GM18517 (cell line): ENCODE results near the gene PLA2G15.

Experiments used
- ATAC-seq: cut with Tn5 transposase; IDR thresholded peaks from one replicate; pipeline ENCODE4 v1.9.1; 2021; ENCODE audit warnings: mild to moderate bottlenecking, moderate library complexity; ENCODE audit not compliant: unreplicated experiment

The PLA2G15 gene

DNA sequence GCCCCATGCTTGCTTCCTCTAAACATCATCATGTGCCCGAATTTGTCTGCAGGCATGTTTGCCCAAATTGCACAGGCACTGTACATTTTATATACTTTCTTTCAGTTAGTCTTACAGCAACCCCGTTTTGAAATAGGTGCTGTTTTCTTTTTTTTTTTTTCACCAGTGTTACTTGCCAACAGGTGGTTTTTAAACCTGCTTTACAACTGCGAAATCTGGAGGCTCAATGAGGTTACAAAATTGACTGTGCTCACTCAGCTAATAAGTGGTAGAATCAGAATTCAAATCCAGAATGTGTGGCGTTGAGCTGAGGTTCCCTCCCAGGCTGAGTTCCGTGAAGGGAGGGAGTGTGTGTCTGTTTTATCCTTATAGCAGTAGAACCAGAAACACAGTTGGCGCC, 5.8 kb downstream of the PLA2G15 start:
- ATAC-seq, result no peak

- no peak for ATAC-seq
Observed at GRCh38 chr16:68251832-68252231, 6.7 kb downstream of the PLA2G15 start.

DNA sequence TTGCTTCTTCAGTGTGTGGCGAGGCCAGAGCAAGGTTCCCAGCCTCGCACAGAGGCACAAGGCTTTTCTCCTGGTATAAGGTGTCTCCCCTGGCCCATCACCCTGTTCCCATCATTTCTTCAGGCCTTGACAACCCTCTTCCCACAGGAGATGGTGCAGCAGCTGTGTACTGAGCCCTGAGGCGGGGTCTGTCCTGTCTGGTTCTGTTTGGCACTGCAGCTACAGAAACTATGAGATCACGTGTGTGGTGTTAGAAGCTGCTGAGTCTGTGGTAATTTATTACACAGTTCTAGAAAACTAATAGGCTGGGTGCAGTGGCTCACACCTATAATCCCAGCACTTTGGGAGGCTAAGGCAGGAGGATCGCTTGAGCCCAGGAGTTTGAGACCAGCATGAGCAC, 7.2 kb downstream of the PLA2G15 start:
- no peak for ATAC-seq

DNA sequence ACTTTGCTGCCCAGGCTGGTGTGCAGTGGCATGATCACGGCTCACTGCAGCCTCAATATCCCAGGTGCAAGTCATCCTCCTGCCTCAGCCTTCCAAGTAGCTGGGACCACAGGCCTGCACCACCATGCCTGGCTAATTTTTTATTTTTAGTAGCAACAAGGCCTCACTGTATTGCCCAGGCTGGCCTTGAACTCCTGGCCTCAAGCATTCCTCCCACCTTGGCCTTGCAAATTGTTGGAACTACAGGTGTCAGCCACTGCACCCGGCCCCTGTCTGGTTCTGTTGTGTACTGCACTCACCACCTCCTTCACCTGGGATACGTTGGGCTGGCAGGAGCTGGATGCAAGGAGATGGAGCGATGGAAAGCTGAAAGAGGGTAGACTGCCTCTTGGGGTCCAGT, 8.5 kb downstream of the PLA2G15 start:
- ATAC-seq, result no peak

- ATAC-seq, result no peak
Observed at GRCh38 chr16:68255712-68256111, 10.5 kb downstream of the PLA2G15 start.

DNA sequence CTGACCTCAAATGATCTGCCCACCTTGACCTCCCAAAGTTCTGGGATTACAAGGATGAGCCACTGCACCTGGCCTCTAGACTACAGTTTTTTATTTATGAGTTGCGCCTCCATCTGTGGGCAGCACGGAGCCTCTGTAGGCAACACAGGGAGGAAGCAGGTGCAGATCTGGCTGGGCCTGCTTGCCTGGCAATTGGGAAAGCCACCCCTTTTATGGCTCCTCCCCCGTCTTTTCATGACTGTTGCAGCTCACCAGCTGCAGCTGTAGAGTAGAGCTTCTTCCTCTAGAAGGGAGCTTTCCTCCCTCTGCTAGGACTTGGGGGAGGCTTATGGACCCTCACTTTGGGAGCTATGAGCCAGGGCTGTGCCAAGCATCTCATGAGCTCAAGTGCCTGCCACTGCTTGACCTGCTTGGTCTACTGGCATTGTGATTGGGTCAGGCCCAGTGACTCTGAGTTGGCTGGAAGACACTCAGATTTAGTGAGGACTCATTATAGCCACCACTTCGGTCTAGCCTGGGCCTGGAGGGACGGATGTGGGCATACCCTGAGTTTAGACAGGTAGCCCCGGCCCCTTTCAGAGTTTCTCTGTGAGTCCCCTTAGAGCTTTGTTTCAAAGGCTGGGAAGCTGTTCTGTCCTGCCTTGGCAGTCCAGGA, 12.2 kb downstream of the PLA2G15 start:
- ATAC-seq, result peak; percentile 44

- peak; percentile 19 for ATAC-seq
Observed at GRCh38 chr16:68257906-68258800, 13.0 kb downstream of the PLA2G15 start.

DNA sequence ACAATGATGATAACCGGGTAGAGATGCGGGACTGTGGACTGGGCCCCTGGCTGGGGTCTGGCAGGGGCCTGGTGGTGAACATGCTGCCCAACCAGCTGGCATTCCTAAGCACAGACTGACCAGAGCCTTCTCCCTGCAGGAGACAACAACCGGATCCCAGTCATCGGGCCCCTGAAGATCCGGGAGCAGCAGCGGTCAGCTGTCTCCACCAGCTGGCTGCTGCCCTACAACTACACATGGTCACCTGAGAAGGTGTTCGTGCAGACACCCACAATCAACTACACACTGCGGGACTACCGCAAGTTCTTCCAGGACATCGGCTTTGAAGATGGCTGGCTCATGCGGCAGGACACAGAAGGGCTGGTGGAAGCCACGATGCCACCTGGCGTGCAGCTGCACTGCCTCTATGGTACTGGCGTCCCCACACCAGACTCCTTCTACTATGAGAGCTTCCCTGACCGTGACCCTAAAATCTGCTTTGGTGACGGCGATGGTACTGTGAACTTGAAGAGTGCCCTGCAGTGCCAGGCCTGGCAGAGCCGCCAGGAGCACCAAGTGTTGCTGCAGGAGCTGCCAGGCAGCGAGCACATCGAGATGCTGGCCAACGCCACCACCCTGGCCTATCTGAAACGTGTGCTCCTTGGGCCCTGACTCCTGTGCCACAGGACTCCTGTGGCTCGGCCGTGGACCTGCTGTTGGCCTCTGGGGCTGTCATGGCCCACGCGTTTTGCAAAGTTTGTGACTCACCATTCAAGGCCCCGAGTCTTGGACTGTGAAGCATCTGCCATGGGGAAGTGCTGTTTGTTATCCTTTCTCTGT, 14.0 kb downstream of the PLA2G15 start:
- ATAC-seq, result no peak

GRCh38 chr16:68263559-68264127, 18.5 kb downstream of the PLA2G15 start:
- ATAC-seq, result no peak

DNA sequence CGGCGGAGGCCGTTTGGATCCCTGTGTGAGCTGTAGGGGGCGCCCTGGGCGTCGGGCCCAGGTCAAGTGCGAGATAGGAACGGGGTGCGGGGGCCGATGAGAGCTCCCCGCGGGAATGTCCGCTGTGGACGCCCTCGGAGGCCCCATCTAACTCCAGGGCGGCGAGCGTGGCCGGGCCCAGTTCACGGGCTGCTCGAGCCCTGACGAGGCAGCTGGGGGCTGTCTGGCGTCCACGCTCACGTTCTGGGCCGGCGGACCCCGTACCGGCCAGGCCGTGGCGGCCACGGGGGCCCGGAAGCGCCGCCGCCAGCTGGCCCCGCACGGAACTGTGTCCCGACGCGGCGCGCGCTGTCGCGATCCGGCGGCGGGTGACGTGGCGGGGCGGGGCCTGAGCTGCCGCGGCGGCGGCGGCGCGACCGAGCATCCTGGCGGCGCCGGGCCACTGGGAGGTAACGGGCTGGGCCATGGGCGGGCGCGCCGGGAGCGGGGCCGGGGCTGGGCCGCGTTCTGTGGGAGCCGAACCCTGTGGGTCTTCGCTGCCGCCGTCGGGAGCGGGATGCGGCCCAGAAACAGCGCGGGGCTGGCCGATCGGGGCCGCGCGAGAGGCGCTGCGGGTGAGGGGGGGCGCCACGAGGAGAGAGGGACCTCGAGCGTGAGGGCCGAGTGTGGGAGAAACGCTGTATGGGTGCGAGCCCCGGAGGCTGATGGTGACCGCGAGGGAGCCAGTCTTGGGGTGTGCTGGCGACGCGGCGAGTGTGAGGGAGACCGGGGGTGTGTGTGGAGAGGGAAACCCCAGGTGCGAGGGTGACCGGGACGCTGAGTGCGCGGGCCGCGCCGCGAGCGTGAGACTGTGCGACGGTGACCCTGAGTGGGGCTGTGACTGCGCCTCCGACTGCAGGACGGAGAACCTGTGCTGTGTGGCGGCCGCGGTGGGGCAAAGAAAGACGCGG, 19.2 kb downstream of the PLA2G15 start, which contains the start of gene SLC7A6:
TSS of gene SLC7A6 (plus strand) at position 399 of the 950 bp plus-strand sequence. CDS start 10,201 bp downstream, outside the sequence.
- ATAC-seq, result peak; percentile 54

DNA sequence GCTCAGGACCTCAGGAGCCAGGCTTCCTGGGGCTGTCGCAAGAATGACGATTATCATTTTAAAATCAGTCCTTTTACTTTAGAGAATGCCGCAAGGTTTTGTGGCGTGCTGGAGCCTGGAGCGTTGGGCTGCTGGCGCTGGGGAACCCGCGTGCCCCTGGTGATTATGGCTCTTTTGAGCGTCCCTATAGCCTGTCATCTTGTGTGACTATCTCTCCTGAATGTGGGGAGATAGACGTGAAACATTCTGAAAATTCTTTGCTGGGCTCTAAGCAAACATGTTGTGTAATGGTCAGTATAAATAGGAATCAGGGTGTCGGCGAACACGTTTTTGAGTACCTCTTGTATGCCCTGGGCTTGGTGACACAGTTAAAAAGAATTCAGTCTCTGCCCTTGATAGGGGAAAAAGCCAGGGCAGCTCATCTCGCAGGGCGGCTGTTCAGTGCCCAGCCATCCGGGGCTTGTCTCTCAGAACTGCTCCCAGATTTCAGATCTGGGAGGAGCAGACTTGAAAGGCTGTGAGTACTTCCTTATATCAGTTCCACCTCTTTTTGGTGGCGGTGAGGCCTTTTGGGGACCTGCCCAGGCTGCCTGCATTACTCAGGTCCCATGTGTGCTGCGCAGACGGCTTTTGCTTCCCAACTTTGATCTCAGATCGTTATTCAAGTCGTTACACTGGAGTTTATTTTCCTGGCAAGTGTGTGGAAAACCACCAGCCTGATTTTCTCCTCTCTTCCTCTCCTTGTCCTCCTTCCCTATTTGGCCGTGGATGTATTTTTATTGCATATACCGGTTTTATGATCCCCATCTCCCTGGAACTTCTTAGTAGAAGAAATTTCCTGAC, 20.1 kb downstream of the PLA2G15 start:
- peak; percentile 11 for ATAC-seq

DNA sequence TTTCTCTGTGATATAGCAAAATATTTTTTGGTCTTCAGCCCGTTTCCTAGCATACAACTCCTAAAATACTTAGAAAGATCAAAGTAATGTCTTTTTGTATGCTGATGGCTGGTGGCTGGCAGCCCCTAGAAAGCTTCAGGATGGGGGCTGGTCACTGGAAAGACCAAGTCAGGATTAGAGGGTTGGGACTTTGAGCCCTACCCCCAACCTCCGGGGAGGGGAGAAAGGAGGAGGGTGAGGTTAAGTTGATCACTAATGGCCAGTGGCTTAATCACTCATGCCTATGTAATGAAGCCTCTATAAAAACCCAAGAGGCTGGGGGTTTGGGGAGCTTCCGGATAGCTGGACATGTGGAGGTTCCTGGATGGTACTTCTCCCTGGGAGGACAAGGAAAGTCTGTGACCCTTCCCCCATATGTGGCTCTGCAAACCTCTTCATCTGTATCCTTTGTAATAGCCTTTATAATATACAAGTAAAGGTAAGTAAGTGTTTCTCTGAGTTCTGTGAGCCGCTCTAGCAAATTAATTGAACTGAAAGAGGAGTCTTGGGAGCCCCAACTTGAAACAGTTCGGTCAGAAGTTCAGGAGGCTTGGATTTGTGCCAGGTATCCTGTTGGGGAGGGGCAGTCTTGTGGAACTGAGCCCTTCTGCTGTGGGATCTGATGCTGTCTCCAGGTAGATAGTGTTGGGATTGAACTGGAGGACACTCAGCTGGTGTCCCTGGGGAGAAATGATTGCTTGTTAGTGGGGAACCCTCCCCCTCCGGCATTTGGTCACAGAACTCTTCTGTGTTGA, 22.6 kb downstream of the PLA2G15 start:
- no peak for ATAC-seq

DNA sequence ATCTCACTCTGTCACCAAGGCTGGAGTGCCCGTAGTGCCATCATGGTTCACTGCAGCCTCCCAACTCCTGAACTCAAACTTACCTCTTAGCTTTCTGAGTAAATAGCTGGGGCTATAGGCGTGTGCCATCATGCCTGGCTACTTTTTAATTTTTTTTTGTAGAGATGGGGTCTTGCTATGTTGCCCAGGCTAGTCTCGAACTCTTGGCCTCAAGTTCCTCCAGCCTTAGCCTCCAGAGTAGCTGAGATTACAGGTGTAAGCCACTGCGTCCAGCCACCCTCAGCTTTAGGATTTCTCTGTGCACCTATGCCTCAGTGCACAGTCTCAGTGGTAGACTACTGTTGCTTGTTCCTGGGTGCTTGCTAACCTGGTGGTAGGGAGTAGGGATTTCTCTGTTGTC, 24.6 kb downstream of the PLA2G15 start:
- no peak for ATAC-seq

- ATAC-seq, result no peak
Observed at GRCh38 chr16:68270353-68270752, 25.2 kb downstream of the PLA2G15 start.

DNA sequence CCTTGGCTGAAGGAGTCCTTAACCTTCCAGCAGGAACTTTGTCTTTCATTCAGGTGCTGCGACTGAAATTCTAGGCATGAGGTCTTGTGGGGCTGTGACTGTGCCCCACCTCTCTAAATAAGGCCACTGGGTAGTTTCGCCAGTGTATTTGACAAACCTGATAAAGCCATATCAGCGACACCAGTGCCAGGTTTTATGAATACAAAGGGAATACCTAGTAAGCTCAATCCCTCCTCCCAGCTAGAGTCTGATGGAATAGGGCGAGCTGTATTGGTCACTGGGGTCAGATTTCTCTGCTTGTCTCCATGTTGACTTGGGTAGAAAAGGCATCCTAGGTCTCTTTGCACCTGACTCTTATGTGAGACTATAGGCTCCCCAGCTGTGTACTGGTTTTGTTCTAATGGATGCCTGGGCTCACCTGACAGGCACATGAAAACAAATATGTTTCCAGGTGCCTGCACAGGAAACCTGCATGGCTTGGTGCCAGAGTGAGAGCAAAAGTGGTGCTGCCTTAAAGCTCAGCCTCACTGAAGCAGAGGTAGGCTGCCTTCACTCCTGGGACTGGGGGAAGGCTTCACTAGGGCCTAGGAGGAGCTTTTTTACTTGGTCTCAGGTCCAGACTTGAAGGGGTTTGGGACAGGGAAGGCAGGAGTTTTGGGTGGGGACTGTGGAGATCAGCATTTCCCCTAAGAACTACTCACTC, 27.5 kb downstream of the PLA2G15 start:
- ATAC-seq, result no peak

DNA sequence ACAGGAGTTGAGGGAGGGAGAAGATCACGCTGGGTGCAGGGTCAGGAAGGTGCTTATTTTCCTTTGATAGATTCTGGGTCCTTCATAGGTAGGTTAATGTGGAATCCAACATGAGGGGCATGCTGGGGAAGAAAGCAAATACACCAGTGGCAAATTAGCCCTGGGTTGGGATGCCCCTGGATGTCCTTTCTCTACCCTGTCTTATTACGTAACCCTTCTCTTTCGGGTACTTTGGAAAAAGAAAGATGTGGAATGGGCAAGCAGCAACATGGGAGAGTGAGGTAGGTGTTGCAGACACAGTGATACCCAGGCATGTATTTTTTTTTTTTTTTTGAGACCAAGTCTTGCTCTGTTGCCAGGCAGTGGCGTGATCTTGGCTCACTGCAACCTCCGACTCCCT, 28.3 kb downstream of the PLA2G15 start:
- ATAC-seq, result no peak

GRCh38 chr16:68273896-68274295, 28.7 kb downstream of the PLA2G15 start:
- ATAC-seq, result no peak

DNA sequence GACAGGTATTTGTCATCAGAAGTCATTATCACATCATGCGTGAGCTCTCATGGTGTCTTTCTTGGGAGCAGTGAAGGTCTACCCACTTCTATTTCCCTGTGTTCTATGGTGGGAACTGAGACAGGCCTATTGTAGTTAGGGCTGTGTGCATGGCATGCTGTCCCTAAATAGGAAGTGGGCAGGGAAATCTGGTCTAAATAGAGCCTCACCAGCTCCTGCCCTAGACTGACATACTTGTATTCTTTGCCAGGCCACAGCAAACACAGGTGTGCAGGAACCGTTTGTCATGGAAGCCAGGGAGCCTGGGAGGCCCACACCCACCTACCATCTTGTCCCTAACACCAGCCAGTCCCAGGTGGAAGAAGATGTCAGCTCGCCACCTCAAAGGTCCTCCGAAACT, 29.3 kb downstream of the PLA2G15 start:
- ATAC-seq, result no peak
